ENCODE data around the gene CDC25C. TPM values are rescaled to one million over a fixed set of nuclear protein-coding genes. Genes with fewer than 3 reads are reported as not detected.

The CDC25C gene
- total and polyA plus RNA-seq, 9 of the 15 experiments (the other 6 are each of a cell fraction or from before 2014, with no cell fraction given) = 19.1 to 63.7 (median 31.9) TPM

- TF ChIP-seq ZBTB9 (CRISPR knock-in tag; IDR thresholded peaks at IDR 0.05) (no peak), ZNF766 (CRISPR knock-in tag; conservative IDR thresholded peaks at IDR 0.05) (no peak), NFIC (IDR thresholded peaks at IDR 0.05) (no peak), IRF9 (tag; IDR thresholded peaks at IDR 0.05) (no peak), E2F6 (IDR thresholded peaks at IDR 0.05; ENCODE audit: borderline replicate concordance in 1 of 2, extremely low read depth in 1 of 2, insufficient read depth in 1 of 2, insufficient read length in 1 of 2, low read depth in 1 of 2, low read length in 1 of 2, poor library complexity in 1 of 2, severe bottlenecking in 1 of 2) (no peak), ZNF140 (CRISPR knock-in tag; IDR thresholded peaks at IDR 0.05) (no peak), NELFE (IDR thresholded peaks at IDR 0.05; ENCODE audit: insufficient read depth, insufficient read length) (no peak)
These were observed 19.5 kb upstream of the CDC25C start (continued) for GRCh38 chr5:138351056-138351455.

GRCh38 chr5:138350563-138350890 is 18.9 kb upstream of the CDC25C start:
- in situ Hi-C loops (cut with MboI) (no loop called here), intact Hi-C loops (cut with micrococcal nuclease) (loop anchor here (5.0 kb wide), 1 partner anchor 168 kb away; no protein-coding TSS in a partner anchor)
- BruUV-seq (replicated peaks) = no TSS peak
- Histone ChIP-seq H2AFZ (ENCODE audit: low read depth, low read length) (no peak overlapping the region), H3K36me3 (ENCODE audit: control insufficient read depth, insufficient read depth, low read length) (peaks cover 40% of the 10 kb centered on the region; the same call in 2 of the 3 replicates), H3K27me3 (ENCODE audit: control insufficient read depth in 2 of 2, insufficient read depth in 2 of 2, low read length in 2 of 2) (no peaks in the 10 kb centered on the region), H3K9me3 (replicated peaks; ENCODE audit: control insufficient read depth, insufficient read depth, low read depth, low read length) (peaks cover 5% of the 10 kb centered on the region), H3K4me3 (no peak overlapping the region), H4K20me1 (replicated peaks; ENCODE audit: control insufficient read depth, insufficient read depth, low read length) (peaks cover 20% of the 10 kb centered on the region), H3K9me1 (ENCODE audit: control insufficient read depth, insufficient read depth, low read length) (no peaks in the 10 kb centered on the region), H3K79me2 (ENCODE audit: control insufficient read depth, insufficient read depth, low read length) (peaks cover 30% of the 10 kb centered on the region), H3K4me1 (replicated peaks in 1 of 2; ENCODE audit: control insufficient read depth in 2 of 2, insufficient read depth in 2 of 2, low read length in 2 of 2) (peaks cover 6 to 8% of the 10 kb centered on the region in 2 experiments; a peak in 3 of 5 replicates), H3K9ac (ENCODE audit: insufficient read depth in 1 of 2, low read depth in 2 of 2, low read length in 2 of 2) (no peak overlapping the region), H3K27ac (ENCODE audit: extremely low read depth, low read depth, low read length) (no peak overlapping the region), H3K4me2 (ENCODE audit: insufficient read depth, low read length) (no peak overlapping the region)
- CTCF ChIA-PET (ENCODE audit: low intra/inter-chr PET ratio) = interaction anchor here (0.9 kb wide), 1 partner anchor 135 kb away, joined by 4 read pairs; no protein-coding TSS in a partner anchor
- ATAC-seq (no peak), DNase-seq (ENCODE audit: extremely low read depth in 1 of 4, low spot score in 3 of 4) (no peak), FAIRE-seq (no peak)
- POLR2A ChIA-PET = interaction anchor here (0.6 to 10.3 kb wide), 4 partner anchors 11 to 21 kb away, joined by 3 to 416 read pairs (median 25); partner anchors contain the start of genes CDC25C and FAM53C
- TF ChIP-seq REST (IDR thresholded peaks at IDR 0.05; ENCODE audit: borderline replicate concordance) = no peak
- no peak for TF ChIP-seq REST (CRISPR knock-in tag; IDR thresholded peaks at IDR 0.05; ENCODE audit: low read depth)

All from K562 (cell line).